HG03432 (cell line): ENCODE measurements around the gene ITPK1.

Source experiments
- ATAC-seq: cut with Tn5 transposase; IDR thresholded peaks from one replicate; pipeline ENCODE4 v1.9.1; 2021; ENCODE audit warnings: mild to moderate bottlenecking, moderate library complexity; ENCODE audit not compliant: unreplicated experiment

ITPK1 gene

GRCh38 chr14:93085911-93086310, 29.8 kb downstream of the ITPK1 start:
- ATAC-seq = no peak

GRCh38 chr14:93084866-93085857, 30.6 kb downstream of the ITPK1 start:
- no peak for ATAC-seq

- no peak for ATAC-seq
These were observed 31.3 kb downstream of the ITPK1 start for GRCh38 chr14:93084402-93084801.

- no peak for ATAC-seq
These were observed 31.8 kb downstream of the ITPK1 start for GRCh38 chr14:93083917-93084316.

- no peak for ATAC-seq
These were observed 33.1 kb downstream of the ITPK1 start for GRCh38 chr14:93082576-93083001.

- ATAC-seq = no peak
These were observed 33.7 kb downstream of the ITPK1 start for GRCh38 chr14:93081876-93082570.

- no peak for ATAC-seq
These were observed 35.8 kb downstream of the ITPK1 start for GRCh38 chr14:93079865-93080403.

GRCh38 chr14:93079321-93079720, 36.4 kb downstream of the ITPK1 start:
- no peak for ATAC-seq

GRCh38 chr14:93078870-93079269, 36.9 kb downstream of the ITPK1 start:
- ATAC-seq = no peak

GRCh38 chr14:93076755-93077154, 39.0 kb downstream of the ITPK1 start:
- ATAC-seq = no peak

- no peak for ATAC-seq
These were observed 39.8 kb downstream of the ITPK1 start for GRCh38 chr14:93075891-93076290.

- peak; percentile 48 for ATAC-seq
These were observed 41.6 kb downstream of the ITPK1 start for GRCh38 chr14:93073910-93074769.

- ATAC-seq = no peak
These were observed 42.4 kb downstream of the ITPK1 start for GRCh38 chr14:93073358-93073707.

- no peak for ATAC-seq
These were observed 42.9 kb downstream of the ITPK1 start for GRCh38 chr14:93072659-93073357.

GRCh38 chr14:93068711-93069110, 47.0 kb downstream of the ITPK1 start:
- no peak for ATAC-seq

- no peak for ATAC-seq
These were observed 48.6 kb downstream of the ITPK1 start for GRCh38 chr14:93067088-93067487.

- ATAC-seq = no peak
These were observed 50.4 kb downstream of the ITPK1 start for GRCh38 chr14:93065272-93065730.

- no peak for ATAC-seq
These were observed 51.1 kb downstream of the ITPK1 start for GRCh38 chr14:93064411-93065271.

- no peak for ATAC-seq
These were observed 52.3 kb downstream of the ITPK1 start for GRCh38 chr14:93063393-93063792.
